GM21423 (cell line): Measurements from ENCODE around the gene GRPEL2.

Experiments
- ATAC-seq: cut with Tn5 transposase; IDR thresholded peaks from one replicate; pipeline ENCODE4 v1.9.1; 2021; ENCODE audit warnings: mild to moderate bottlenecking, moderate library complexity; ENCODE audit not compliant: unreplicated experiment

The GRPEL2 gene

GRCh38 chr5:149355688-149356087 is 10.4 kb downstream of the GRPEL2 start:
- no peak for ATAC-seq

GRCh38 chr5:149356391-149356790 is 11.1 kb downstream of the GRPEL2 start:
- no peak for ATAC-seq

- ATAC-seq, result peak; percentile 100
Measured at GRCh38 chr5:149357370-149358293, 12.3 kb downstream of the GRPEL2 start, which contains the start of gene PCYOX1L. Gene PCYOX1L, plus strand, starts transcription at chr5:149358046. Its CDS starts 23 bp downstream, at chr5:149358069.

- ATAC-seq, result peak; percentile 3
Measured at GRCh38 chr5:149358294-149358651, 13.0 kb downstream of the GRPEL2 start.

GRCh38 chr5:149358868-149359495 is 13.7 kb downstream of the GRPEL2 start:
- no peak for ATAC-seq

GRCh38 chr5:149360272-149360671 is 15.0 kb downstream of the GRPEL2 start:
- no peak for ATAC-seq

- no peak for ATAC-seq
Measured at GRCh38 chr5:149362541-149362940, 17.2 kb downstream of the GRPEL2 start.

GRCh38 chr5:149363358-149363757 is 18.1 kb downstream of the GRPEL2 start:
- no peak for ATAC-seq

- ATAC-seq, result no peak
Measured at GRCh38 chr5:149363936-149364335, 18.6 kb downstream of the GRPEL2 start.

- ATAC-seq, result no peak
Measured at GRCh38 chr5:149364719-149365118, 19.4 kb downstream of the GRPEL2 start.

GRCh38 chr5:149365418-149365817 is 20.1 kb downstream of the GRPEL2 start:
- ATAC-seq, result no peak

- no peak for ATAC-seq
Measured at GRCh38 chr5:149366169-149366729, 20.9 kb downstream of the GRPEL2 start.

GRCh38 chr5:149367249-149367971 is 22.1 kb downstream of the GRPEL2 start:
- ATAC-seq, result peak; percentile 74

- ATAC-seq, result no peak
Measured at GRCh38 chr5:149367972-149368645, 22.8 kb downstream of the GRPEL2 start.

GRCh38 chr5:149370878-149371277 is 25.6 kb downstream of the GRPEL2 start:
- ATAC-seq, result no peak

- peak; percentile 79 for ATAC-seq
Measured at GRCh38 chr5:149371296-149371962, 26.1 kb downstream of the GRPEL2 start.

- ATAC-seq, result no peak
Measured at GRCh38 chr5:149372076-149372795, 26.9 kb downstream of the GRPEL2 start.

- no peak for ATAC-seq
Measured at GRCh38 chr5:149372932-149373331, 27.6 kb downstream of the GRPEL2 start.

GRCh38 chr5:149374303-149374702 is 29.0 kb downstream of the GRPEL2 start:
- no peak for ATAC-seq
